Endothelial cell (in vitro differentiated cells): ENCODE data around the gene GRM4. TPM values are rescaled to one million over a fixed set of nuclear protein-coding genes. Genes with fewer than 3 reads are reported as not detected.

ENCODE experiments used
- DNase-seq: peaks from one replicate; pipeline ENCODE4 v3.0.0; 2021; ENCODE audit warnings: low spot score
- H3K27ac Mint-ChIP-seq: one replicate; pipeline ENCODE4 v1.8.0; 2021; ENCODE audit warnings: mixed read lengths, inconsistent platforms; ENCODE audit not compliant: unreplicated experiment
- H3K27me3 Mint-ChIP-seq: one replicate; pipeline ENCODE4 v1.8.0; 2021; ENCODE audit warnings: mild to moderate bottlenecking, moderate library complexity, mixed read lengths, inconsistent platforms; ENCODE audit not compliant: unreplicated experiment
- H3K36me3 Mint-ChIP-seq: one replicate; pipeline ENCODE4 v1.8.0; 2021; ENCODE audit warnings: mild to moderate bottlenecking, low read depth, mixed read lengths, inconsistent platforms; ENCODE audit not compliant: unreplicated experiment
- H3K4me1 Mint-ChIP-seq: one replicate; pipeline ENCODE4 v1.8.0; 2021; ENCODE audit warnings: mild to moderate bottlenecking, mixed read lengths, inconsistent platforms; ENCODE audit not compliant: unreplicated experiment
- H3K4me3 Mint-ChIP-seq: one replicate; pipeline ENCODE4 v1.8.0; 2021; ENCODE audit warnings: mild to moderate bottlenecking, mixed read lengths, inconsistent platforms; ENCODE audit not compliant: unreplicated experiment
- H3K9me3 Mint-ChIP-seq: one replicate; pipeline ENCODE4 v1.8.0; 2021; ENCODE audit warnings: mixed read lengths, inconsistent platforms; ENCODE audit not compliant: unreplicated experiment
- CTCF ChIP-seq: fragments of 200-600 bp; sonication (generic); IDR thresholded peaks from one replicate; pipeline ENCODE4 v1.5.0; 2021; ENCODE audit warnings: antibody characterized with exemption; ENCODE audit not compliant: unreplicated experiment
- total RNA-seq: library from RNA; stranded (reverse); fragmentation: NEBNext Ultra II Directional; extraction: Animal tissue kit (Norgen Biotek cat#: 25700); gene quantifications from one replicate; pipeline ENCODE4 v1.2.1, GENCODE V29; 2021; ENCODE audit not compliant: unreplicated experiment

GRM4 gene
- total RNA-seq, 1 donor from 2014 or later = 2.6 TPM

DNA sequence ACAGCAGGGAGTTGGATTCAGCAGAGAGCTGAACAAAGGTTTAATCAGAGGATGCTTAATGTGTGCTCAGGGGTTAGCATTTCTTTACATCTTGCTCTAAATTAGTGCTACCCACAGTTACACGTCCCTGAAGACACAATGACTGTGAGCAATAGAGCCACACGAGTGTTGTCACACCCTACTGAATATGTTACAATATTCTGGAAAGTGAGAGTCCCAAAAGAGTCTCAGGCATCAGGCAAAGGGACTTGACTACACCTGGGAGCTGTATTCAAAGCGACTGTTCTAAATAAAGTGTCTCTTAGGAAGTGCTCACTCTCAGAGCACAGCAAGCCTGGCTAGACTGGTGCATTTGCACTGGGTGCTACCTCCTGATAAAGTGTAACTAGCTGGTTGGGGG is 108.7 kb downstream of the GRM4 start:
- Mint-ChIP-seq H3K27me3 (peaks cover 8% of the 10 kb centered on the region), H3K27ac (no peak overlapping the region), H3K9me3 (no peaks in the 10 kb centered on the region), H3K4me1 (peaks cover 6% of the 10 kb centered on the region), H3K4me3 (no peak overlapping the region), H3K36me3 (peaks cover under 1% of the 10 kb centered on the region)
- no peak for DNase-seq
- TF ChIP-seq CTCF = no peak

DNA sequence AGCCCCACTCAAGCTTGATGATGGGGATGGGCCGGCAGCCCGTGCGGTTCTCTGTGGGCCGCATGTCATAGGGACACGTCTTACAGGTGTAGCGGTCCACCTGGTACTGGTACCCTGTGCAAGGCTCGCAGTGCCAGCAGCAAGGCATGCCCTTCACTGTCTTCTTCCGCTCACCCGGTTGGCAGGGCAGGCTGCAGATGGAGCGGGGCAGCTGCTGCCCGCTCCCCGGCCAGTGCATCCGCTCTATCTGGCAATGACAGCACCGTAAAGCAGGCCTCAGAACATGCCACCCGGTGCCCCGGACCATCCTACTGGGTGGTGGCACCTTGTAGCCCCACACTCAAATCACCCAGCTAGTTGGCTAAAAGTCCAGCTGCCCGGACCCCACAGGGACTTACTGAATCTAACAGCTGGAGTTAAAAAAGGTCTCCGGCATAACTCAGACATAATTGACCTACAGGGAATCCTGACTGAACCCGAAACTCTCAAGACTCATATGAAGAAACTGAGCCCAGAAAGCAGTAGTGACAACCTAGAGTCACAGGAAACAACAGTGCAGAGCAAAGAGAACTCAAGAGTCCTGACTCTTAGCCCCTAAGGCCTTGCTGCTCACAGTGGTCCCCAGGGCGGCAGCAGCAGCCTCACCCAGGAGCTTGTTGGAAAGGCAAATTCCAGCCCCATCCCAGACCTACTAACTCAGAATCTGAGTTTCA is 109.4 kb downstream of the GRM4 start:
- Mint-ChIP-seq H3K36me3 (peaks cover 5% of the 10 kb centered on the region), H3K4me1 (peaks cover 10% of the 10 kb centered on the region), H3K27ac (no peak overlapping the region), H3K27me3 (peaks cover 8% of the 10 kb centered on the region), H3K4me3 (no peak overlapping the region), H3K9me3 (no peaks in the 10 kb centered on the region)
- no peak for TF ChIP-seq CTCF
- DNase-seq = no peak

GRCh38 chr6:34035704-34036356 is 110.1 kb downstream of the GRM4 start:
- Mint-ChIP-seq H3K27ac (no peak overlapping the region), H3K36me3 (peaks cover 5% of the 10 kb centered on the region), H3K4me1 (peaks cover 14% of the 10 kb centered on the region), H3K4me3 (no peak overlapping the region), H3K9me3 (no peaks in the 10 kb centered on the region), H3K27me3 (peaks cover 6% of the 10 kb centered on the region)
- no peak for TF ChIP-seq CTCF
- no peak for DNase-seq

GRCh38 chr6:34035161-34035560 is 110.7 kb downstream of the GRM4 start:
- peaks cover 14% of the 10 kb centered on the region for H3K4me1 Mint-ChIP-seq

More at GRCh38 chr6:34035161-34035560, 110.7 kb downstream of the GRM4 start:
- Mint-ChIP-seq H3K27me3 (peaks cover 6% of the 10 kb centered on the region), H3K9me3 (no peaks in the 10 kb centered on the region), H3K4me3 (no peak overlapping the region), H3K27ac (no peak overlapping the region), H3K36me3 (peaks cover 5% of the 10 kb centered on the region)
- TF ChIP-seq CTCF = no peak
- no peak for DNase-seq
